Measurements from ENCODE around the gene ACTN4. TPM values are rescaled to one million over a fixed set of nuclear protein-coding genes. Genes with fewer than 3 reads are reported as not detected.

The ACTN4 gene
- total RNA-seq, 1 donor, result 280 TPM

DNA sequence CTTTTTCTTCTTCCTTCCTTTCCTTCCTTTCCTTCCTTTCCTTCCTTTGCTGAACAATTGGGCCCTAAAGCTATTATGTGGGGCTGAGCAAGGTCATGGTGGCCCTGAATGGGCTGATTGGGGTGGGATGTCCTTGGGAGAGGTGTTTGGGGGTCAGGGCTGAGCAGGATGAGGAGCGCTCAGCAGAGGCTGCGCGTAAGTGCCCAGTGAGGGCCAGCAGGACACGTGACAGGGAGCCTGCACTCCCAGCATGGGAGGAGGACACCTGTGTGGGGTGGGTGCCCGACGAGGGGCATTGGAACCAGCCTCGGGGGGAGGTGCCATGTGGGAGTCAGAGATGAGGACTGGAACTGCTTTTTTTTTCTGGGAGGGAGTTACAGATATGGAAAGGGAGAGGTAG is 131.3 kb downstream of the ACTN4 start:
- DNase-seq (ENCODE audit: low read depth), result no peak
- TF ChIP-seq, protein P1, sequence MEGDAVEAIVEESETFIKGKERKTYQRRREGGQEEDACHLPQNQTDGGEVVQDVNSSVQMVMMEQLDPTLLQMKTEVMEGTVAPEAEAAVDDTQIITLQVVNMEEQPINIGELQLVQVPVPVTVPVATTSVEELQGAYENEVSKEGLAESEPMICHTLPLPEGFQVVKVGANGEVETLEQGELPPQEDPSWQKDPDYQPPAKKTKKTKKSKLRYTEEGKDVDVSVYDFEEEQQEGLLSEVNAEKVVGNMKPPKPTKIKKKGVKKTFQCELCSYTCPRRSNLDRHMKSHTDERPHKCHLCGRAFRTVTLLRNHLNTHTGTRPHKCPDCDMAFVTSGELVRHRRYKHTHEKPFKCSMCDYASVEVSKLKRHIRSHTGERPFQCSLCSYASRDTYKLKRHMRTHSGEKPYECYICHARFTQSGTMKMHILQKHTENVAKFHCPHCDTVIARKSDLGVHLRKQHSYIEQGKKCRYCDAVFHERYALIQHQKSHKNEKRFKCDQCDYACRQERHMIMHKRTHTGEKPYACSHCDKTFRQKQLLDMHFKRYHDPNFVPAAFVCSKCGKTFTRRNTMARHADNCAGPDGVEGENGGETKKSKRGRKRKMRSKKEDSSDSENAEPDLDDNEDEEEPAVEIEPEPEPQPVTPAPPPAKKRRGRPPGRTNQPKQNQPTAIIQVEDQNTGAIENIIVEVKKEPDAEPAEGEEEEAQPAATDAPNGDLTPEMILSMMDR (IDR thresholded peaks at IDR 0.05; ENCODE audit: insufficient read depth, low read length), result no peak
- no peak overlapping the region for H3K4me3 ChIP-seq (ENCODE audit: low read depth, low read length)

DNA sequence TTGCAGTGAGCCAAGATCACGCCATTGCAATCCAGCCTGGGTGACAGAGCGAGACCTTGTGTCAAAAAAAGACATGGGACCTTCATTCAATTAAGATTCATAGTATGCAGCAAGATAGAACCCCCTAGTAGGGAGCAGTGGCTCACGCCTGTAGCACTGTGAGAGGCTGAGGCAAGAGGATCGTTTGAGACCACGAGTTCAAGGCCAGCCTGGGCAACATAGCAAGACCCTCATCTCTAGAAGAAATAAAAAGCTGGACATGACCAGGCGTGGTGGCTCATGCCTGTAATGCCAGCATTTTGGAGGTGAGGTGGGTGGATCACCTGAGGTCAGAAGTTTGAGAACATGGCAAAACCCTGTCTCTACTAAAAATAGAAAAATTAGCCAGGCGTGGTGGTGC is 133.0 kb downstream of the ACTN4 start:
- TF ChIP-seq, protein P1 (IDR thresholded peaks at IDR 0.05; ENCODE audit: insufficient read depth, low read length), result no peak
- no peak overlapping the region for H3K4me3 ChIP-seq (ENCODE audit: low read depth, low read length)
- DNase-seq (ENCODE audit: low read depth), result no peak

DNA sequence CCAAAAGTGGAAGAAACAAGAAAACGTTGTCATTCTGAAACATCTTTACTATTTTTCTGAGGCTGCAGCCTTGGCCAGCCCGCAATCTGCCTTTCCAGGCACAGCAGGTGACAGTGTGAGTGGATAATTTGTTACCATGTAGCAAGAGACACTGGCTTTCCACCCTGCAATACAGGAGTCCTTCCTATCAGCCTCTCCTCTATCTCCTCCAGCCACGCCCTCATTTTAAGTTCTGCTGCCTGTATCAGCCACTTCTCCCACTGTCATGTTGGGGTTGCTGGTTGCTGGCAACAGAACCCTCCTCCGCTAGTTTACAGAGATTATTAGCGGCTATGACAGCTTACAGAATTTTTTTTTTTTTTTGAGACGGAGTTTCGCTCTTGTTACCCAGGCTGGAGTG is 133.6 kb downstream of the ACTN4 start:
- TF ChIP-seq, protein P1 (IDR thresholded peaks at IDR 0.05; ENCODE audit: insufficient read depth, low read length), result no peak
- DNase-seq (ENCODE audit: low read depth), result no peak
- H3K4me3 ChIP-seq (ENCODE audit: low read depth, low read length), result no peak overlapping the region

Other genes starting within 250 kb of the ACTN4 start
- 11.9 and 46.0 TPM in 2 replicates for gene FAM98C, start 244.6 kb upstream of the ACTN4 start, total RNA-seq (ENCODE audit: low replicate concordance)
- not detected in 2 replicates for gene RASGRP4, start 221.4 kb upstream of the ACTN4 start, total RNA-seq (ENCODE audit: low replicate concordance)
- gene RYR1, start 214.0 kb upstream of the ACTN4 start, total RNA-seq (ENCODE audit: low replicate concordance), result under 0.01 TPM in 1 of 2 replicates, not detected in the other
- 0.57 TPM in 1 of 2 replicates, not detected in the other for gene MAP4K1, start 29.7 kb upstream of the ACTN4 start, total RNA-seq (ENCODE audit: low replicate concordance)
- gene EIF3K, start 28.5 kb upstream of the ACTN4 start, total RNA-seq (ENCODE audit: low replicate concordance), result 268 and 491 TPM in 2 replicates
- gene CAPN12, start 96.8 kb downstream of the ACTN4 start, total RNA-seq (ENCODE audit: low replicate concordance), result 0.18 TPM in 1 of 2 replicates, not detected in the other
- gene LGALS7, start 125.9 kb downstream of the ACTN4 start, total RNA-seq (ENCODE audit: low replicate concordance), result 0.72 TPM in 1 of 2 replicates, not detected in the other
- not detected in 2 replicates for gene LGALS7B, start 141.6 kb downstream of the ACTN4 start, total RNA-seq (ENCODE audit: low replicate concordance)
- gene LGALS4, start 165.3 kb downstream of the ACTN4 start, total RNA-seq (ENCODE audit: low replicate concordance), result 0.82 TPM in 1 of 2 replicates, not detected in the other
- gene ECH1, start 184.1 kb downstream of the ACTN4 start, total RNA-seq (ENCODE audit: low replicate concordance), result 22.0 and 27.1 TPM in 2 replicates
- gene HNRNPL, start 202.3 kb downstream of the ACTN4 start, total RNA-seq (ENCODE audit: low replicate concordance), result 122 and 254 TPM in 2 replicates
- 0.81 and 1.3 TPM in 2 replicates for gene RINL, start 230.6 kb downstream of the ACTN4 start, total RNA-seq (ENCODE audit: low replicate concordance)

Data from fibroblast of the aortic adventitia (primary cell).